CD1c-positive myeloid dendritic cell (primary cell): ENCODE data around the gene CCDC74B.
"Not testable (repeated sequence)": the region's sequence is repeated elsewhere in the genome, so short reads cannot be mapped to it uniquely, and the experiment has no call there.

Experiments used
- DNase-seq: peaks from one replicate; pipeline ENCODE4 v3.0.0-alpha.2; 2016; ENCODE audit errors: extremely low spot score

The CCDC74B gene

GRCh38 chr2:130150181-130151144, 5.6 kb upstream of the CCDC74B start:
- DNase-seq, result no peak

GRCh38 chr2:130148515-130148914, 3.6 kb upstream of the CCDC74B start:
- not testable (repeated sequence) for DNase-seq

GRCh38 chr2:130143266-130144039, 1.5 kb downstream of the CCDC74B start:
- DNase-seq, result not testable (repeated sequence)

- DNase-seq, result not testable (repeated sequence)
Measured at GRCh38 chr2:130142396-130143265, 2.3 kb downstream of the CCDC74B start.

GRCh38 chr2:130141645-130142370, 3.1 kb downstream of the CCDC74B start:
- not testable (repeated sequence) for DNase-seq

- not testable (repeated sequence) for DNase-seq
Measured at GRCh38 chr2:130141002-130141401, 3.9 kb downstream of the CCDC74B start.

GRCh38 chr2:130140516-130140915, 4.4 kb downstream of the CCDC74B start:
- DNase-seq, result not testable (repeated sequence)

- not testable (repeated sequence) for DNase-seq
Measured at GRCh38 chr2:130139331-130140280, 5.3 kb downstream of the CCDC74B start.

GRCh38 chr2:130138841-130139251, 6.1 kb downstream of the CCDC74B start:
- not testable (repeated sequence) for DNase-seq

- not testable (repeated sequence) for DNase-seq
Measured at GRCh38 chr2:130138326-130138725, 6.6 kb downstream of the CCDC74B start.

GRCh38 chr2:130137118-130137517, 7.8 kb downstream of the CCDC74B start:
- not testable (repeated sequence) for DNase-seq

- not testable (repeated sequence) for DNase-seq
Measured at GRCh38 chr2:130136546-130136945, 8.4 kb downstream of the CCDC74B start.

- no peak for DNase-seq
Measured at GRCh38 chr2:130135692-130136541, 9.0 kb downstream of the CCDC74B start.

- DNase-seq, result not testable (repeated sequence)
Measured at GRCh38 chr2:130129120-130129829, 15.6 kb downstream of the CCDC74B start, which contains the start of gene POTEF. POTEF (minus strand) TSS chr2:130129222; CDS start chr2:130120515, 8,707 bp downstream.

- not testable (repeated sequence) for DNase-seq
Measured at GRCh38 chr2:130128464-130128863, 16.4 kb downstream of the CCDC74B start.

GRCh38 chr2:130127726-130128125, 17.2 kb downstream of the CCDC74B start:
- not testable (repeated sequence) for DNase-seq

GRCh38 chr2:130120924-130121323, 24.0 kb downstream of the CCDC74B start:
- not testable (repeated sequence) for DNase-seq
